Gastroesophageal sphincter (tissue), 4 donors: Measurements from ENCODE around the gene DDX54. TPM values are rescaled to one million over a fixed set of nuclear protein-coding genes. Genes with fewer than 3 reads are reported as not detected.
A peak's percentile ranks its signal among the peaks of the same experiment; 100 is the strongest.

ENCODE experiments used
- ATAC-seq: fragments of 150-250 bp; one replicate; pipeline ENCODE4 v1.9.1; 2016; ENCODE audit warnings: mild to moderate bottlenecking, moderate library complexity
- H3K27ac ChIP-seq, 4 donors: fragments of 200-600 bp; sonication (generic) in 3 of 4; 1 replicate in 3 of 4; 2 replicates in 1 of 4; pipeline ENCODE4 v1.5.1; 2016 to 2019
- H3K27me3 ChIP-seq: fragments of 200-600 bp; sonication (generic); one replicate; pipeline ENCODE4 v1.5.1; 2019
- H3K36me3 ChIP-seq, 2 donors: fragments of 200-600 bp; sonication (generic); one replicate each; pipeline ENCODE4 v1.5.1; 2019; ENCODE audit warnings: control low read depth in 1 of 2
- H3K4me1 ChIP-seq, 3 donors: fragments of 200-600 bp; sonication (generic); 1 replicate in 2 of 3; 2 replicates in 1 of 3; pipeline ENCODE4 v1.5.1; 2016 to 2019; ENCODE audit warnings: control low read depth in 2 of 3
- H3K4me3 ChIP-seq, 2 donors: fragments of 200-600 bp; sonication (generic); one replicate each; pipeline ENCODE4 v1.5.1; 2019; ENCODE audit warnings: mild to moderate bottlenecking in 1 of 2, moderate library complexity in 1 of 2
- H3K9me3 ChIP-seq, 3 donors: fragments of 200-600 bp; sonication (generic); one replicate each; pipeline ENCODE4 v1.5.1; 2017 to 2019; ENCODE audit warnings: control low read depth in 2 of 3
- EP300 ChIP-seq: sonication (generic); formaldehyde crosslinking; IDR thresholded peaks from one replicate; pipeline ENCODE4 v1.6.1; 2017; ENCODE audit warnings: antibody characterized with exemption, mild to moderate bottlenecking
- POLR2A ChIP-seq, 2 donors: fragments of 450-650 bp; IDR thresholded peaks; one replicate each; pipeline ENCODE4 v1.6.1; 2017; ENCODE audit warnings: antibody characterized with exemption in 2 of 2, mild to moderate bottlenecking in 2 of 2, moderate library complexity in 1 of 2
- POLR2AphosphoS5 ChIP-seq: sonication (generic); formaldehyde crosslinking; IDR thresholded peaks from one replicate; pipeline ENCODE4 v1.6.1; 2017; ENCODE audit warnings: antibody characterized with exemption
- WGBS, 2 donors: methylation state at CpG; one replicate each; pipeline ENCODE4 v1.1.5; 2018; ENCODE audit warnings: low coverage in 1 of 2; 5-methylcytosine and 5-hydroxymethylcytosine counted together
- total RNA-seq, 4 donors: library from RNA; depleted of rRNA; stranded (reverse); fragments of >200 nt; gene quantifications; one replicate each; pipeline ENCODE4 v1.1.0, GENCODE V29; 2016
- TF ChIP-seq, protein P1 (sequence below), 4 experiments: fragments of 200-600 bp in 2 of 4; fragments of 450-650 bp in 2 of 4; sonication (generic) in 1 of 4; IDR thresholded peaks; one replicate each; pipeline ENCODE4 v1.5.1; 2017 to 2019; ENCODE audit warnings: antibody characterized with exemption in 4 of 4, mild to moderate bottlenecking in 2 of 4, moderate library complexity in 2 of 4

The DDX54 gene
- total RNA-seq, 4 donors from 2014 or later = 38.0 to 60.4 (median 53.3) TPM

GRCh38 chr12:113195598-113195997 lies 10.3 kb upstream of the DDX54 start:
- TF ChIP-seq POLR2A (IDR thresholded peaks at IDR 0.05) (no peak), EP300 (no peak), POLR2AphosphoS5 (no peak)
- TF ChIP-seq, protein P1, sequence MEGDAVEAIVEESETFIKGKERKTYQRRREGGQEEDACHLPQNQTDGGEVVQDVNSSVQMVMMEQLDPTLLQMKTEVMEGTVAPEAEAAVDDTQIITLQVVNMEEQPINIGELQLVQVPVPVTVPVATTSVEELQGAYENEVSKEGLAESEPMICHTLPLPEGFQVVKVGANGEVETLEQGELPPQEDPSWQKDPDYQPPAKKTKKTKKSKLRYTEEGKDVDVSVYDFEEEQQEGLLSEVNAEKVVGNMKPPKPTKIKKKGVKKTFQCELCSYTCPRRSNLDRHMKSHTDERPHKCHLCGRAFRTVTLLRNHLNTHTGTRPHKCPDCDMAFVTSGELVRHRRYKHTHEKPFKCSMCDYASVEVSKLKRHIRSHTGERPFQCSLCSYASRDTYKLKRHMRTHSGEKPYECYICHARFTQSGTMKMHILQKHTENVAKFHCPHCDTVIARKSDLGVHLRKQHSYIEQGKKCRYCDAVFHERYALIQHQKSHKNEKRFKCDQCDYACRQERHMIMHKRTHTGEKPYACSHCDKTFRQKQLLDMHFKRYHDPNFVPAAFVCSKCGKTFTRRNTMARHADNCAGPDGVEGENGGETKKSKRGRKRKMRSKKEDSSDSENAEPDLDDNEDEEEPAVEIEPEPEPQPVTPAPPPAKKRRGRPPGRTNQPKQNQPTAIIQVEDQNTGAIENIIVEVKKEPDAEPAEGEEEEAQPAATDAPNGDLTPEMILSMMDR (IDR thresholded peaks at IDR 0.05) = no peak
- H3K9me3 ChIP-seq = no peaks in the 10 kb centered on the region
- H3K4me1 ChIP-seq = peaks cover 0 to 35% (median 5%) of the 10 kb centered on the region in 3 donors
- peaks cover 0 to 18% of the 10 kb centered on the region in 2 donors for H3K36me3 ChIP-seq
- H3K4me3 ChIP-seq = no peak overlapping the region
- ATAC-seq = no peak
- WGBS, 2 donors = 92 to 96% methylated on average over 7 of the region's 13 CpGs
- H3K27ac ChIP-seq = no peak overlapping the region
- H3K27me3 ChIP-seq = no peaks in the 10 kb centered on the region

- H3K36me3 ChIP-seq = peaks cover 0 to 22% of the 10 kb centered on the region in 2 donors
- no peaks in the 10 kb centered on the region for H3K9me3 ChIP-seq
- no peak overlapping the region for H3K4me3 ChIP-seq
- no peak for TF ChIP-seq POLR2AphosphoS5
- no peak for TF ChIP-seq POLR2A (IDR thresholded peaks at IDR 0.05)
- no peak for TF ChIP-seq EP300
- TF ChIP-seq, protein P1 (IDR thresholded peaks at IDR 0.05) = no peak
- peaks cover 0 to 35% (median 5%) of the 10 kb centered on the region in 3 donors for H3K4me1 ChIP-seq
- 56% methylated on average over 3 of the region's 4 CpGs; no CpG with 5 or more reads in 1 of the 2 donors for WGBS, 2 donors
- no peak for ATAC-seq
- H3K27ac ChIP-seq = peak overlapping the region in 2 of 4 donors; percentile 12 to 57
- no peaks in the 10 kb centered on the region for H3K27me3 ChIP-seq
Measured at GRCh38 chr12:113194971-113195391, 9.7 kb upstream of the DDX54 start.

GRCh38 chr12:113191227-113191626 lies 5.9 kb upstream of the DDX54 start:
- Histone ChIP-seq H3K4me3 (no peak overlapping the region), H3K4me1 (peaks cover 0 to 44% (median 12%) of the 10 kb centered on the region in 3 donors), H3K9me3 (no peaks in the 10 kb centered on the region), H3K36me3 (peaks cover 0 to 39% of the 10 kb centered on the region in 2 donors), H3K27me3 (no peaks in the 10 kb centered on the region), H3K27ac (no peak overlapping the region)
- 100% methylated on average over 2 of the region's 19 CpGs; no CpG with 5 or more reads in 1 of the 2 donors for WGBS, 2 donors
- TF ChIP-seq POLR2AphosphoS5 = no peak
- no peak for TF ChIP-seq EP300
- TF ChIP-seq, protein P1 (IDR thresholded peaks at IDR 0.05) = no peak
- TF ChIP-seq POLR2A (IDR thresholded peaks at IDR 0.05) = no peak
- ATAC-seq = no peak

DNA sequence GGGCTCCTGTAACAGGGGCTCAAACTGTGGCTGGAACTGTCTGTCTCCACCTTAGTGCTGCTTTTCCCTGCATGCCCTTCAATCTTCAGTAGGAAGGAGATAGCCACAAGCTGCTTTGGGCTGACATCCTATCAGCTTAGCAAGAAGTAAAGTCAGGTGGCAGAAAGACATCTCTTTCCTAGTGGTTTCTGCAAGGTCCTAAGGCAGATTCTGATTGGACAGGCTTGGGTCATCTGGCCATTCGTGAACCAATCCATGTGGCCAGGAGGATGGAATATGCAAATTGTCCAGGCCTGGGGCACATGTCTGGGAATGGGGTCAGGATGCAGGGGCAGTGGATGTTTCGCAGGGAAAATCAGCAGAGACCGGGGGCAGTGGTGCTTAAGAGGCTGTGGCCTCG lies 5.5 kb upstream of the DDX54 start:
- Histone ChIP-seq H3K36me3 (peaks cover 0 to 39% of the 10 kb centered on the region in 2 donors), H3K4me1 (peaks cover 0 to 49% (median 12%) of the 10 kb centered on the region in 3 donors), H3K4me3 (no peak overlapping the region), H3K27me3 (no peaks in the 10 kb centered on the region), H3K27ac (no peak overlapping the region), H3K9me3 (no peaks in the 10 kb centered on the region)
- ATAC-seq = no peak
- 80% methylated on average over 1 of the region's 4 CpGs; no CpG with 5 or more reads in 1 of the 2 donors for WGBS, 2 donors
- TF ChIP-seq POLR2AphosphoS5 = no peak
- TF ChIP-seq, protein P1 (IDR thresholded peaks at IDR 0.05) = no peak

- H3K4me1 ChIP-seq = peaks cover 0 to 44% (median 14%) of the 10 kb centered on the region in 3 donors
- 80% methylated on average over 1 of the region's 2 CpGs; no CpG with 5 or more reads in 1 of the 2 donors for WGBS, 2 donors
- H3K27ac ChIP-seq = no peak overlapping the region
- no peaks in the 10 kb centered on the region for H3K27me3 ChIP-seq
- H3K9me3 ChIP-seq = no peaks in the 10 kb centered on the region
- no peak for ATAC-seq
- peaks cover 0 to 39% of the 10 kb centered on the region in 2 donors for H3K36me3 ChIP-seq
- TF ChIP-seq, protein P1 (IDR thresholded peaks at IDR 0.05) = no peak
- TF ChIP-seq POLR2AphosphoS5 = no peak
- TF ChIP-seq POLR2A (IDR thresholded peaks at IDR 0.05) = no peak
- no peak for TF ChIP-seq EP300
- no peak overlapping the region for H3K4me3 ChIP-seq
Measured at GRCh38 chr12:113189361-113189760, 4.1 kb upstream of the DDX54 start.
